HepG2 (cell line): ENCODE data around the gene ACVR1C. TPM values are rescaled to one million over a fixed set of nuclear protein-coding genes. Genes with fewer than 3 reads are reported as not detected.

Source experiments
- ATAC-seq: fragments of 200-7000 bp; cut with Tn5 transposase; 3 replicates; pipeline ENCODE4 v1.9.1; 2020; ENCODE audit warnings: mild to moderate bottlenecking, moderate library complexity
- BruUV-seq: library from RNA; stranded (reverse); fragments of 400-500 nt; replicated peaks from 2 replicates; lab custom pipeline; 2021; lab: Mats Ljungman, UMichigan
- CTCF ChIA-PET: fragments of 300-600 bp; formaldehyde crosslinking; extraction: SDS; loops from one replicate; lab custom pipeline; 2021; ENCODE audit warnings: low total read pairs, inconsistent platforms, low intra/inter-chr PET ratio; lab: Yijun Ruan, JAX
- POLR2A ChIA-PET: fragments of 350-600 bp; sonication (Branson Sonifier 250); formaldehyde crosslinking; loops from one replicate; lab custom pipeline; 2020; ENCODE audit warnings: antibody characterized with exemption, inconsistent platforms; lab: Yijun Ruan, JAX
- DNase-seq: peaks from one replicate; pipeline ENCODE4 v3.0.0-alpha.2; 2015; ENCODE audit warnings: low spot score
- FAIRE-seq: peaks from 3 replicates; lab custom pipeline; 2011; peaks lifted over from hg19 to GRCh38; lab: Jason Lieb, UNC
- H2AFZ ChIP-seq: one replicate; pipeline ENCODE4 v1.6.1; 2011; ENCODE audit warnings: low read length, inconsistent platforms
- H3K27ac ChIP-seq: fragments of 300-600 bp; 3 replicates; pipeline ENCODE4 v1.8.0; 2011; ENCODE audit warnings: mixed run types, mild to moderate bottlenecking, mixed read lengths, low read length, inconsistent platforms; ENCODE audit not compliant: insufficient read depth; ENCODE audit errors: extremely low read length
- H3K27me3 ChIP-seq, 2 experiments: fragments of 200-600 bp in 1 of 2; 2 replicates in 1 of 2; 3 replicates in 1 of 2; pipeline versions ENCODE4 v1.6.0 to v1.8.0; 2011; ENCODE audit warnings: low read length in 2 of 2, mild to moderate bottlenecking in 2 of 2, moderate library complexity in 2 of 2, inconsistent platforms in 1 of 2; ENCODE audit not compliant: insufficient read depth in 2 of 2, control insufficient read depth in 1 of 2
- H3K36me3 ChIP-seq, 2 experiments: fragments of 200-600 bp in 1 of 2; replicated peaks in 1 of 2; 2 replicates in 1 of 2; 3 replicates in 1 of 2; pipeline versions ENCODE4 v1.5.1 to v1.8.0; 2011; ENCODE audit warnings: low read length in 2 of 2, inconsistent platforms in 1 of 2; ENCODE audit not compliant: insufficient read depth in 2 of 2, control insufficient read depth in 1 of 2
- H3K4me1 ChIP-seq: 2 replicates; pipeline ENCODE4 v1.5.1; 2012; ENCODE audit warnings: low read length, inconsistent platforms; ENCODE audit not compliant: insufficient read depth
- H3K4me2 ChIP-seq: 2 replicates; pipeline ENCODE4 v1.6.0; 2011; ENCODE audit warnings: low read depth, low read length, inconsistent platforms
- H3K4me3 ChIP-seq, 3 experiments: fragments of 200-600 bp in 1 of 3; sonication (generic), shearing (Covaris generic) in 1 of 3; replicated peaks in 1 of 3; 2 replicates each; pipeline ENCODE4 v1.5.1; 2011 to 2016; ENCODE audit warnings: low read length in 3 of 3, inconsistent platforms in 2 of 3, low read depth in 2 of 3, mild to moderate bottlenecking in 2 of 3, control low read depth in 1 of 3, mixed read lengths in 1 of 3; ENCODE audit not compliant: insufficient read depth in 1 of 3
- H3K79me2 ChIP-seq: one replicate; pipeline ENCODE4 v1.6.1; 2011; ENCODE audit warnings: low read length, inconsistent platforms; ENCODE audit not compliant: insufficient read depth
- H3K9ac ChIP-seq: 2 replicates; pipeline ENCODE4 v1.6.0; 2011; ENCODE audit warnings: mild to moderate bottlenecking, low read depth, low read length, inconsistent platforms; ENCODE audit not compliant: insufficient read depth
- H3K9me3 ChIP-seq: 2 replicates; pipeline ENCODE4 v1.5.1; 2012; ENCODE audit warnings: mild to moderate bottlenecking, low read length
- H4K20me1 ChIP-seq: 2 replicates; pipeline ENCODE4 v1.6.0; 2011; ENCODE audit warnings: inconsistent platforms, mild to moderate bottlenecking, low read length, moderate library complexity; ENCODE audit not compliant: insufficient read depth
- CC2D1A ChIP-seq: sonication (generic); formaldehyde crosslinking; IDR thresholded peaks from 2 replicates; pipeline ENCODE4 v1.8.1; 2023; ENCODE audit warnings: mild to moderate bottlenecking, missing genetic modification reagents
- ELF1 ChIP-seq: sonication (generic); formaldehyde crosslinking; IDR thresholded peaks from 2 replicates; pipeline ENCODE4 v1.4.0; 2020; ENCODE audit warnings: missing genetic modification reagents
- FOXK2 ChIP-seq: fragments of 450-650 bp; IDR thresholded peaks from 2 replicates; pipeline ENCODE4 v1.6.1; 2016
- HNRNPUL1 ChIP-seq: fragments of 200-400 bp; formaldehyde crosslinking; IDR thresholded peaks from 2 replicates; pipeline ENCODE4 v1.6.1; 2017; ENCODE audit warnings: low read depth, mild to moderate bottlenecking, low read length, moderate library complexity
- KLF11 ChIP-seq: IDR thresholded peaks from 2 replicates; pipeline ENCODE4 v1.6.1; 2016; ENCODE audit warnings: missing compliant biosample characterization
- MAFF ChIP-seq: IDR thresholded peaks from 2 replicates; pipeline ENCODE4 v1.6.1; 2011; ENCODE audit warnings: low read depth, low read length, improper control_type of control experiment
- NR2F1 ChIP-seq, 2 experiments: fragments of 450-650 bp in 1 of 2; formaldehyde crosslinking in 1 of 2; IDR thresholded peaks; 2 replicates each; pipeline versions ENCODE4 v1.5.0 to v1.6.1; 2016 to 2020; ENCODE audit warnings: mild to moderate bottlenecking in 1 of 2, missing compliant biosample characterization in 1 of 2, missing genetic modification reagents in 1 of 2, moderate library complexity in 1 of 2
- SATB2 ChIP-seq: sonication (generic); formaldehyde crosslinking; IDR thresholded peaks from 2 replicates; pipeline ENCODE4 v1.5.0; 2020; ENCODE audit warnings: missing genetic modification reagents
- ZMYM4 ChIP-seq: sonication (generic); formaldehyde crosslinking; IDR thresholded peaks from 2 replicates; pipeline ENCODE4 v1.8.1; 2023; ENCODE audit warnings: mild to moderate bottlenecking, missing genetic modification reagents
- ZNF121 ChIP-seq: sonication (generic); formaldehyde crosslinking; IDR thresholded peaks from 2 replicates; pipeline ENCODE4 v1.5.0; 2020; ENCODE audit warnings: mild to moderate bottlenecking, missing genetic modification reagents
- ZNF557 ChIP-seq: sonication (generic); formaldehyde crosslinking; IDR thresholded peaks from 2 replicates; pipeline ENCODE4 v1.4.0; 2020; ENCODE audit warnings: missing genetic modification reagents
- ZNF703 ChIP-seq: sonication (generic); formaldehyde crosslinking; IDR thresholded peaks from 2 replicates; pipeline ENCODE4 v1.5.1; 2020; ENCODE audit warnings: missing genetic modification reagents, mild to moderate bottlenecking, moderate library complexity, borderline replicate concordance
- WGBS: methylation state at CpG from one replicate; pipeline ENCODE4 v1.1.6; 2017; ENCODE audit warnings: low lambda C conversion rate; 5-methylcytosine and 5-hydroxymethylcytosine counted together
- in situ Hi-C: cut with HindIII; loops from 2 replicates; pipeline ENCODE4 v1.10.0; 2017; ENCODE audit warnings: low pct_unique_long_range_greater_than_20kb; ENCODE audit not compliant: extremely low pct_ligation_motif_present
- intact Hi-C: fragments of 100-400 bp; cut with micrococcal nuclease; formaldehyde crosslinking; loops from one replicate; pipeline ENCODE4 v1.10.0; 2022; ENCODE audit not compliant: unreplicated experiment
- polyA plus RNA-seq, 8 experiments: library from polyadenylated mRNA; depleted of rRNA in 3 of 8; stranded (reverse) in 7 of 8; unstranded in 1 of 8; fragments of >200 nt; fragmentation: Illumina TruSeq in 4 of 8; extraction: Trizol in 4 of 8; gene quantifications; 2 replicates each; pipeline versions ENCODE4 v1.2.1 to v1.2.3, GENCODE V29; 2011 to 2016; ENCODE audit warnings: low read depth in 4 of 8, missing spikeins in 1 of 8, mixed read lengths in 1 of 8; ENCODE audit not compliant: insufficient read depth in 1 of 8
- total RNA-seq, 5 experiments: library from RNA; depleted of rRNA; stranded (reverse); fragments of >200 nt; fragmentation: Illumina TruSeq; extraction: Trizol; gene quantifications; 2 replicates each; pipeline ENCODE4 v1.2.3, GENCODE V29; 2016; ENCODE audit warnings: low read depth in 1 of 5
- TF ChIP-seq, protein P1 (sequence below): sonication (generic); formaldehyde crosslinking; IDR thresholded peaks from 2 replicates; pipeline ENCODE4 v1.5.1; 2020; ENCODE audit warnings: mild to moderate bottlenecking, missing genetic modification reagents, borderline replicate concordance
- TF ChIP-seq, protein P2 (sequence below): fragments of 450-650 bp; IDR thresholded peaks from 2 replicates; pipeline ENCODE4 v1.6.1; 2017; ENCODE audit warnings: mild to moderate bottlenecking
- TF ChIP-seq, protein P3 (sequence below): conservative IDR thresholded peaks from 2 replicates; pipeline ENCODE4 v1.6.1; 2018; ENCODE audit warnings: missing genetic modification reagents

Gene ACVR1C
- total and polyA plus RNA-seq, 2 of the 13 experiments (the other 11 are each of a cell fraction or from before 2014, with no cell fraction given) = 0.05 to 1.0 TPM

DNA sequence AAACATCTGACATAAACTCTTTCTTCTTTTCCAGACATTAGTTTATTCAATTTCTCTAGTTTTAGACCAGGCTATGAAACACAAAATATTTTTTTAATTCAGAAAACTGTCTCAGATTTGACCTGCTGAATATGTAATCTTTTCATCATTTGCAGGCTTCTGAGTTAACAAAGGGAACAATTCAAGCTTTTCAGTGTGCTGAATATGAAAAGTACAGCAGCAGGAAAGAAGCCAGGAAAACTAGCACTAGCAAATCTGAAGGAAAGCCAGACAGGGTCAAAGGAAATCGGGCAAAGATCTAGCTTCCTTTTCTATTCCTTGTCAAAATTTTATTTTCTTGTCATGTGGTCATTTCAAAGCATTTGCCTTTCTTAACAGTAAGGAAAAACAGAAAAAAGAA, 35.3 kb downstream of the ACVR1C start:
- CTCF ChIA-PET = interaction anchor here (0.8 to 2.0 kb wide), 2 partner anchors 96 to 101 kb away, joined by 4 to 5 read pairs; no protein-coding TSS in a partner anchor
- Histone ChIP-seq H2AFZ (no peak overlapping the region), H3K4me3 (no peak overlapping the region), H3K9me3 (no peaks in the 10 kb centered on the region)
- intact Hi-C loops = no loop called here
- TF ChIP-seq NR2F1 (CRISPR knock-in tag; IDR thresholded peaks at IDR 0.05) (no peak), ZMYM4 (CRISPR knock-in tag) (no peak), ELF1 (CRISPR knock-in tag) (no peak), KLF11 (no peak), CC2D1A (CRISPR knock-in tag) (no peak), ZNF557 (CRISPR knock-in tag) (no peak), SATB2 (no peak), ZNF121 (CRISPR knock-in tag) (no peak), HNRNPUL1 (no peak), MAFF (no peak), FOXK2 (no peak), ZNF703 (CRISPR knock-in tag) (no peak)
- TF ChIP-seq, protein P1, sequence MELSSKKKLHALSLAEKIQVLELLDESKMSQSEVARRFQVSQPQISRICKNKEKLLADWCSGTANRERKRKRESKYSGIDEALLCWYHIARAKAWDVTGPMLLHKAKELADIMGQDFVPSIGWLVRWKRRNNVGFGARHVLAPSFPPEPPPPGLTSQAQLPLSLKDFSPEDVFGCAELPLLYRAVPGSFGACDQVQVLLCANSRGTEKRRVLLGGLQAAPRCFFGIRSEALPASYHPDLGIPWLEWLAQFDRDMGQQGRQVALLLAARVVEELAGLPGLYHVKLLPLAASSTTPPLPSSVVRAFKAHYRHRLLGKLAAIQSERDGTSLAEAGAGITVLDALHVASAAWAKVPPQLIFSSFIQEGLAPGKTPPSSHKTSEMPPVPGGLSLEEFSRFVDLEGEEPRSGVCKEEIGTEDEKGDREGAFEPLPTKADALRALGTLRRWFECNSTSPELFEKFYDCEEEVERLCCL (CRISPR knock-in tag) = no peak
- TF ChIP-seq, protein P2, sequence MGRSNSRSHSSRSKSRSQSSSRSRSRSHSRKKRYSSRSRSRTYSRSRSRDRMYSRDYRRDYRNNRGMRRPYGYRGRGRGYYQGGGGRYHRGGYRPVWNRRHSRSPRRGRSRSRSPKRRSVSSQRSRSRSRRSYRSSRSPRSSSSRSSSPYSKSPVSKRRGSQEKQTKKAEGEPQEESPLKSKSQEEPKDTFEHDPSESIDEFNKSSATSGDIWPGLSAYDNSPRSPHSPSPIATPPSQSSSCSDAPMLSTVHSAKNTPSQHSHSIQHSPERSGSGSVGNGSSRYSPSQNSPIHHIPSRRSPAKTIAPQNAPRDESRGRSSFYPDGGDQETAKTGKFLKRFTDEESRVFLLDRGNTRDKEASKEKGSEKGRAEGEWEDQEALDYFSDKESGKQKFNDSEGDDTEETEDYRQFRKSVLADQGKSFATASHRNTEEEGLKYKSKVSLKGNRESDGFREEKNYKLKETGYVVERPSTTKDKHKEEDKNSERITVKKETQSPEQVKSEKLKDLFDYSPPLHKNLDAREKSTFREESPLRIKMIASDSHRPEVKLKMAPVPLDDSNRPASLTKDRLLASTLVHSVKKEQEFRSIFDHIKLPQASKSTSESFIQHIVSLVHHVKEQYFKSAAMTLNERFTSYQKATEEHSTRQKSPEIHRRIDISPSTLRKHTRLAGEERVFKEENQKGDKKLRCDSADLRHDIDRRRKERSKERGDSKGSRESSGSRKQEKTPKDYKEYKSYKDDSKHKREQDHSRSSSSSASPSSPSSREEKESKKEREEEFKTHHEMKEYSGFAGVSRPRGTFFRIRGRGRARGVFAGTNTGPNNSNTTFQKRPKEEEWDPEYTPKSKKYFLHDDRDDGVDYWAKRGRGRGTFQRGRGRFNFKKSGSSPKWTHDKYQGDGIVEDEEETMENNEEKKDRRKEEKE = no peak
- TF ChIP-seq, protein P3, sequence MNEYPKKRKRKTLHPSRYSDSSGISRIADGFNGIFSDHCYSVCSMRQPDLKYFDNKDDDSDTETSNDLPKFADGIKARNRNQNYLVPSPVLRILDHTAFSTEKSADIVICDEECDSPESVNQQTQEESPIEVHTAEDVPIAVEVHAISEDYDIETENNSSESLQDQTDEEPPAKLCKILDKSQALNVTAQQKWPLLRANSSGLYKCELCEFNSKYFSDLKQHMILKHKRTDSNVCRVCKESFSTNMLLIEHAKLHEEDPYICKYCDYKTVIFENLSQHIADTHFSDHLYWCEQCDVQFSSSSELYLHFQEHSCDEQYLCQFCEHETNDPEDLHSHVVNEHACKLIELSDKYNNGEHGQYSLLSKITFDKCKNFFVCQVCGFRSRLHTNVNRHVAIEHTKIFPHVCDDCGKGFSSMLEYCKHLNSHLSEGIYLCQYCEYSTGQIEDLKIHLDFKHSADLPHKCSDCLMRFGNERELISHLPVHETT = no peak
- TF ChIP-seq, all 625 proteins: peak for 0
- no peaks in the 10 kb centered on the region for H4K20me1 ChIP-seq
- BruUV-seq = no TSS peak
- H3K27ac ChIP-seq = no peak overlapping the region
- H3K9ac ChIP-seq = no peak overlapping the region
- FAIRE-seq (no peak), DNase-seq (no peak), ATAC-seq (no peak)
- H3K79me2 ChIP-seq = no peaks in the 10 kb centered on the region
- no peaks in the 10 kb centered on the region for H3K36me3 ChIP-seq
- no peaks in the 10 kb centered on the region for H3K27me3 ChIP-seq
- POLR2A ChIA-PET = no interaction called here
- H3K4me1 ChIP-seq = no peaks in the 10 kb centered on the region
- WGBS = 3% methylated on average over 1 of the region's 1 CpG
- H3K4me2 ChIP-seq = no peak overlapping the region
- in situ Hi-C loops = loop anchor here (5.0 kb wide), 1 partner anchor 81 kb away; no protein-coding TSS in a partner anchor
